OCI-LY7 (cell line): ENCODE measurements around the gene BFSP1. TPM values are rescaled to one million over a fixed set of nuclear protein-coding genes. Genes with fewer than 3 reads are reported as not detected.

Experiments used
- BruUV-seq: library from RNA; stranded (reverse); fragments of 400-500 nt; replicated peaks from 2 replicates; lab custom pipeline; 2021; lab: Mats Ljungman, UMichigan
- CTCF ChIA-PET: fragments of 300-600 bp; sonication (Branson Sonifier 250); formaldehyde crosslinking; loops from one replicate; lab custom pipeline; 2022; ENCODE audit warnings: antibody characterized with exemption; ENCODE audit not compliant: unreplicated experiment; lab: Charles Lee
- POLR2A ChIA-PET: fragments of 300-600 bp; sonication (Branson Sonifier 250); formaldehyde crosslinking; loops from one replicate; lab custom pipeline; 2022; ENCODE audit warnings: antibody characterized with exemption; lab: Charles Lee
- DNase-seq: peaks from one replicate; pipeline ENCODE4 v3.0.0-alpha.2; 2015; ENCODE audit warnings: low spot score
- H2AFZ ChIP-seq: fragments of 200-600 bp; sonication (generic), shearing (Covaris generic); 2 replicates; pipeline ENCODE4 v1.6.1; 2014; ENCODE audit warnings: mild to moderate bottlenecking, antibody characterized with exemption, low read length, moderate library complexity
- H3K27ac ChIP-seq: fragments of 200-600 bp; sonication (generic); 2 replicates; pipeline ENCODE4 v1.5.1; 2014; ENCODE audit warnings: mixed run types, low read depth, mild to moderate bottlenecking, moderate library complexity, low read length, inconsistent platforms; ENCODE audit not compliant: poor library complexity, severe bottlenecking
- H3K36me3 ChIP-seq: fragments of 200-600 bp; sonication (generic); 2 replicates; pipeline ENCODE4 v1.6.1; 2014; ENCODE audit warnings: mild to moderate bottlenecking, antibody characterized with exemption, low read length, moderate library complexity, mixed read lengths; ENCODE audit not compliant: insufficient read depth
- H3K4me1 ChIP-seq: fragments of 200-600 bp; sonication (generic); 2 replicates; pipeline ENCODE4 v1.5.1; 2014; ENCODE audit warnings: mild to moderate bottlenecking, low read length; ENCODE audit not compliant: insufficient read depth, poor library complexity, severe bottlenecking
- H3K4me2 ChIP-seq: fragments of 200-600 bp; sonication (generic); 2 replicates; pipeline ENCODE4 v1.6.1; 2014; ENCODE audit warnings: mild to moderate bottlenecking, low read length
- H3K4me3 ChIP-seq: fragments of 200-600 bp; sonication (generic); 2 replicates; pipeline ENCODE4 v1.5.1; 2014; ENCODE audit warnings: mild to moderate bottlenecking, low read depth, low read length; ENCODE audit not compliant: poor library complexity, severe bottlenecking
- H3K79me2 ChIP-seq: fragments of 200-600 bp; sonication (generic); 2 replicates; pipeline ENCODE4 v1.6.1; 2016; ENCODE audit warnings: low read depth, mild to moderate bottlenecking, low read length, moderate library complexity, mixed read lengths; ENCODE audit not compliant: insufficient read depth
- H3K9me2 ChIP-seq: fragments of 200-600 bp; sonication (generic); 2 replicates; pipeline ENCODE4 v1.6.1; 2016; ENCODE audit warnings: mild to moderate bottlenecking, low read length, mixed read lengths; ENCODE audit not compliant: insufficient read depth
- H3K9me3 ChIP-seq: fragments of 200-600 bp; sonication (generic); 2 replicates; pipeline ENCODE4 v1.6.1; 2014; ENCODE audit warnings: mild to moderate bottlenecking, mixed run types, low read length, mixed read lengths
- H4K20me1 ChIP-seq: fragments of 200-600 bp; sonication (generic); 2 replicates; pipeline ENCODE4 v1.6.1; 2014; ENCODE audit warnings: mild to moderate bottlenecking, antibody characterized with exemption, low read length, moderate library complexity, mixed read lengths; ENCODE audit not compliant: insufficient read depth
- CTCF ChIP-seq: fragments of 200-600 bp; sonication (generic); conservative IDR thresholded peaks from 2 replicates; pipeline ENCODE4 v1.5.1; 2014; ENCODE audit warnings: mild to moderate bottlenecking, antibody characterized with exemption, low read length, moderate library complexity, mixed read lengths
- EZH2phosphoT487 ChIP-seq: fragments of 200-600 bp; sonication (generic); IDR thresholded peaks from 2 replicates; pipeline ENCODE4 v1.6.1; 2018; ENCODE audit warnings: low read depth, borderline replicate concordance, mild to moderate bottlenecking, mixed run types, antibody characterized with exemption, low read length, moderate library complexity, mixed read lengths
- intact Hi-C: fragments of 100-400 bp; cut with micrococcal nuclease; formaldehyde crosslinking; loops from one replicate; pipeline ENCODE4 v1.10.0; 2022; ENCODE audit not compliant: unreplicated experiment
- total RNA-seq, 2 experiments: library from RNA; depleted of rRNA in 1 of 2; stranded (reverse); fragments of >200 nt in 1 of 2; shearing (Covaris generic) in 1 of 2; gene quantifications; 2 replicates each; pipeline ENCODE4 v1.2.3, GENCODE V29; 2014 to 2022

BFSP1 gene
- total RNA-seq, 2 experiments from 2014 or later = not detected

- no peak overlapping the region for H3K27ac ChIP-seq
- H3K36me3 ChIP-seq = no peaks in the 10 kb centered on the region
- BruUV-seq = no TSS peak
- no peak overlapping the region for H3K4me2 ChIP-seq
- CTCF ChIA-PET = no interaction called here
- POLR2A ChIA-PET = interaction anchor here (0.5 to 0.7 kb wide), 3 partner anchors 10 to 52 kb away, joined by 3 to 5 read pairs (median 3); no protein-coding TSS in a partner anchor
- no peak for DNase-seq
- H3K9me3 ChIP-seq = no peaks in the 10 kb centered on the region
- H3K4me3 ChIP-seq = no peak overlapping the region
- no peak for TF ChIP-seq CTCF
- no peak for TF ChIP-seq EZH2phosphoT487
- H3K79me2 ChIP-seq = no peaks in the 10 kb centered on the region
- H3K4me1 ChIP-seq = no peaks in the 10 kb centered on the region
- no peaks in the 10 kb centered on the region for H3K9me2 ChIP-seq
- intact Hi-C loops = no loop called here
- no peak overlapping the region for H2AFZ ChIP-seq
- H4K20me1 ChIP-seq = no peaks in the 10 kb centered on the region
These were observed 34.1 kb upstream of the BFSP1 start for GRCh38 chr20:17565169-17565845.

- Histone ChIP-seq H3K9me3 (no peaks in the 10 kb centered on the region), H3K9me2 (no peaks in the 10 kb centered on the region), H3K36me3 (no peaks in the 10 kb centered on the region), H4K20me1 (no peaks in the 10 kb centered on the region), H2AFZ (no peak overlapping the region), H3K27ac (no peak overlapping the region), H3K4me2 (no peak overlapping the region), H3K4me3 (no peak overlapping the region), H3K4me1 (no peaks in the 10 kb centered on the region), H3K79me2 (no peaks in the 10 kb centered on the region)
- CTCF ChIA-PET = interaction anchor here (1.1 kb wide), 1 partner anchor 9 kb away, joined by 3 read pairs; no protein-coding TSS in a partner anchor
- no TSS peak for BruUV-seq
- no peak for DNase-seq
- TF ChIP-seq CTCF (no peak), EZH2phosphoT487 (no peak)
- POLR2A ChIA-PET = interaction anchor here (1.3 kb wide), 1 partner anchor 23 kb away, joined by 4 read pairs; no protein-coding TSS in a partner anchor
- intact Hi-C loops = no loop called here
These were observed 31.7 kb upstream of the BFSP1 start for GRCh38 chr20:17562804-17563305.
